Esophagus squamous epithelium (tissue), 4 donors: ENCODE measurements around the gene MED13L.

ENCODE experiments used
- CTCF ChIP-seq, 6 experiments: fragments of 450-650 bp in 4 of 6; fragments of 200-600 bp in 2 of 6; sonication (generic) in 2 of 6; IDR thresholded peaks; one replicate each; pipeline ENCODE4 v1.5.1; 2016 to 2019; ENCODE audit warnings: antibody characterized with exemption in 6 of 6, mild to moderate bottlenecking in 4 of 6, moderate library complexity in 4 of 6
- POLR2A ChIP-seq, 4 donors: fragments of 450-650 bp; IDR thresholded peaks; one replicate each; pipeline ENCODE4 v1.6.1; 2017; ENCODE audit warnings: antibody characterized with exemption in 4 of 4, mild to moderate bottlenecking in 4 of 4, moderate library complexity in 3 of 4

- TF ChIP-seq CTCF (IDR thresholded peaks at IDR 0.05) (no peak), POLR2A (IDR thresholded peaks at IDR 0.05) (no peak)
Observed at GRCh38 chr12:116261525-116262100, 15.9 kb downstream of the MED13L start.
